Renal cortical epithelial cell (primary cell): ENCODE measurements around the gene KRTDAP. TPM values are rescaled to one million over a fixed set of nuclear protein-coding genes. Genes with fewer than 3 reads are reported as not detected.

Experiments
- DNase-seq: peaks from one replicate; pipeline ENCODE4 v3.0.0-alpha.2; 2011; ENCODE audit warnings: low read depth
- total RNA-seq: library from RNA; depleted of rRNA; stranded (reverse); fragments of >200 nt; gene quantifications from 2 replicates; pipeline ENCODE4 v1.2.3, GENCODE V29; 2014

Gene KRTDAP
- not detected in 2 replicates for total RNA-seq

GRCh38 chr19:35490364-35490763 is at the start of gene KRTDAP:
TSS of gene KRTDAP (minus strand) at chr19:35490464. CDS start at chr19:35490442, 22 bp downstream.
- no peak for DNase-seq

- no peak for DNase-seq
Measured at GRCh38 chr19:35539850-35540249, 49.6 kb upstream of the KRTDAP start.

GRCh38 chr19:35539314-35539713 is 49.0 kb upstream of the KRTDAP start:
- no peak for DNase-seq

GRCh38 chr19:35534803-35535480 is 44.7 kb upstream of the KRTDAP start:
- DNase-seq = no peak

- no peak for DNase-seq
Measured at GRCh38 chr19:35533822-35534392, 43.6 kb upstream of the KRTDAP start.

GRCh38 chr19:35533201-35533821 is 43.0 kb upstream of the KRTDAP start, which contains the start of gene GAPDHS:
TSS of gene GAPDHS (plus strand) at chr19:35533456. CDS start at chr19:35533528, 72 bp downstream.
- no peak for DNase-seq

GRCh38 chr19:35531291-35531690 is 41.0 kb upstream of the KRTDAP start:
- no peak for DNase-seq

GRCh38 chr19:35529241-35530218 is 39.3 kb upstream of the KRTDAP start:
- no peak for DNase-seq

GRCh38 chr19:35528218-35529038 is 38.2 kb upstream of the KRTDAP start, which contains the start of gene SBSN:
TSS of gene SBSN (minus strand) at chr19:35528311. CDS start at chr19:35528281, 30 bp downstream.
- peak; percentile 43 for DNase-seq

- no peak for DNase-seq
Measured at GRCh38 chr19:35525873-35526272, 35.6 kb upstream of the KRTDAP start.

- DNase-seq = no peak
Measured at GRCh38 chr19:35524181-35524837, 34.0 kb upstream of the KRTDAP start.

GRCh38 chr19:35522745-35523327 is 32.6 kb upstream of the KRTDAP start:
- DNase-seq = no peak

GRCh38 chr19:35521124-35521743 is 31.0 kb upstream of the KRTDAP start:
- DNase-seq = no peak

GRCh38 chr19:35519291-35519690 is 29.0 kb upstream of the KRTDAP start:
- no peak for DNase-seq

- peak; percentile 78 for DNase-seq
Measured at GRCh38 chr19:35518313-35518712, 28.0 kb upstream of the KRTDAP start.

- DNase-seq = no peak
Measured at GRCh38 chr19:35517342-35517741, 27.1 kb upstream of the KRTDAP start.

- DNase-seq = no peak
Measured at GRCh38 chr19:35516310-35516709, 26.0 kb upstream of the KRTDAP start.

GRCh38 chr19:35514282-35514809 is 24.1 kb upstream of the KRTDAP start:
- DNase-seq = no peak

- peak; percentile 29 for DNase-seq
Measured at GRCh38 chr19:35513628-35514281, 23.5 kb upstream of the KRTDAP start, which contains the start of gene DMKN. TSS of gene DMKN (minus strand) at chr19:35513649. CDS start at chr19:35513475, 174 bp downstream.
